Kidney capillary endothelial cell (primary cell): Measurements from ENCODE around the gene OR56A1.

Experiments used
- DNase-seq: peaks from one replicate; pipeline ENCODE4 v3.0.0-alpha.2; 2018; ENCODE audit warnings: low spot score

Gene OR56A1

DNA sequence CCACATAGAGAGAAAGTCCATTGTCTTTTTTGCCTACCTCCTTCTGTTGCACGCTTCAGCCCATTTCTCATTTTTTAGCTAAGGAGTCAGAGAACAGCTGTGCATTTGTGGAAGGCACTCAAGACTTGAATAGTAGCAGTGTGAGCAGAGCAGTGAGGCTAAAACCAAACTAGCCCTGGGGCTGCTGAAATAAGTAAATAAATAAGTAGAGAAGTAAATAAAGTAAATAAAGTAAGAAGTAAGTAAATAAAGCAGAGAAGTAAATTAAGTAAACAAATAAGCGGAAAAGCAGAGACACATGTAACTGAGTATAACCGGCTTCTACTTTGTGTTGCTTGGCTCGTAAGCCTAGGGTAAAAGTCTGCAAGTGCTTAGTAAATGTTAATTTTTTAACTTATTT, 41.4 kb downstream of the OR56A1 start:
- DNase-seq, result no peak

DNA sequence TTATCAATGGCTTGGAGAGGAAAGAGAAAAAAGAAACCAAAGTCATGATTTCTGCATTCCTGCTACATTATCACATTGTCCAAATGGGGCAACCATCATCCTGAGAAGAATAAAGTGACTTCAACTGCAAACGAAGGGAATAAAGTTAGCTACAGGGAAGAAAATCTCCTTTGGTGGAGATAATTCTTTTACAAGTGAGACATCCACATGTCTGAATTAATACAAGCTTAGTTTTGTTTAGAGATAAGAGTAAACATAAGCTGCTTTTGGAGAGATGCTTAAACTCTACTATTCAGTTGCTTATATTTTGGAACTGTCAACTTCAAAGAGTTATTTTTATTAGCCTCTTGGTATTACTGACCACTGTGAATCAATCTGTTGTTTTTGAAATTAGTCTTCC, 43.7 kb downstream of the OR56A1 start, which contains the start of gene OR52L1:
Gene OR52L1, minus strand, starts transcription at position 101 of the 400 bp plus-strand sequence. Its CDS starts 55 bp downstream, at position 46.
- DNase-seq, result no peak

GRCh38 chr11:5983443-5983842, 47.1 kb downstream of the OR56A1 start:
- DNase-seq, result no peak

GRCh38 chr11:5973530-5973929, 57.0 kb downstream of the OR56A1 start:
- no peak for DNase-seq
